PC-3 (cell line): Measurements from ENCODE around the gene YPEL2. TPM values are rescaled to one million over a fixed set of nuclear protein-coding genes. Genes with fewer than 3 reads are reported as not detected.

ENCODE experiments used
- ATAC-seq: fragments of 200-7000 bp; cut with Tn5 transposase; 2 replicates; pipeline ENCODE4 v1.9.1; 2020; ENCODE audit warnings: mild to moderate bottlenecking, moderate library complexity
- BruUV-seq: library from RNA; stranded (reverse); fragments of 400-500 nt; replicated peaks from 2 replicates; lab custom pipeline; 2021; lab: Mats Ljungman, UMichigan
- CTCF ChIA-PET: fragments of 300-600 bp; sonication (Branson Sonifier 250); formaldehyde crosslinking; loops from one replicate; lab custom pipeline; 2022; ENCODE audit warnings: antibody characterized with exemption; lab: Charles Lee
- POLR2A ChIA-PET: fragments of 300-600 bp; sonication (Branson Sonifier 250); formaldehyde crosslinking; loops from one replicate; lab custom pipeline; 2022; ENCODE audit warnings: antibody characterized with exemption; ENCODE audit not compliant: unreplicated experiment; lab: Charles Lee
- DNase-seq: peaks from one replicate; pipeline ENCODE4 v3.0.0-alpha.2; 2015
- H2AFZ ChIP-seq: fragments of 300-600 bp; sonication (generic); 2 replicates; pipeline ENCODE4 v1.6.0; 2016; ENCODE audit warnings: antibody characterized with exemption, low read length
- H3F3A ChIP-seq: fragments of 300-600 bp; sonication (generic); one replicate; pipeline ENCODE4 v1.6.0; 2017; ENCODE audit warnings: antibody characterized with exemption, low read length, control low read depth, mild to moderate bottlenecking; ENCODE audit not compliant: unreplicated experiment
- H3K27ac ChIP-seq: fragments of 300-600 bp; sonication (generic); 2 replicates; pipeline ENCODE4 v1.5.1; 2016; ENCODE audit warnings: mild to moderate bottlenecking, low read length
- H3K27me3 ChIP-seq: fragments of 300-600 bp; sonication (generic); 2 replicates; pipeline ENCODE4 v1.6.1; 2016; ENCODE audit warnings: low read length, mixed read lengths
- H3K36me3 ChIP-seq: fragments of 300-600 bp; sonication (generic); 2 replicates; pipeline ENCODE4 v1.6.1; 2016; ENCODE audit warnings: low read depth, mixed run types, low read length, mixed read lengths
- H3K4me1 ChIP-seq: fragments of 300-600 bp; sonication (generic); 2 replicates; pipeline ENCODE4 v1.5.1; 2016; ENCODE audit warnings: low read length; ENCODE audit not compliant: insufficient read depth
- H3K4me2 ChIP-seq: fragments of 300-600 bp; sonication (generic); 2 replicates; pipeline ENCODE4 v1.6.0; 2016; ENCODE audit warnings: low read length
- H3K4me3 ChIP-seq: fragments of 300-600 bp; sonication (generic); 2 replicates; pipeline ENCODE4 v1.5.1; 2016; ENCODE audit warnings: mild to moderate bottlenecking, low read length, mixed read lengths
- H3K79me2 ChIP-seq: fragments of 300-600 bp; sonication (generic); 2 replicates; pipeline ENCODE4 v1.6.1; 2017; ENCODE audit warnings: low read length, mixed read lengths
- H3K9ac ChIP-seq: fragments of 300-600 bp; sonication (generic); 2 replicates; pipeline ENCODE4 v1.6.0; 2016; ENCODE audit warnings: mild to moderate bottlenecking, low read length
- H3K9me2 ChIP-seq: fragments of 300-600 bp; sonication (generic); replicated peaks from 2 replicates; pipeline ENCODE4 v1.6.1; 2016; ENCODE audit warnings: mixed run types, low read length, mixed read lengths
- H3K9me3 ChIP-seq: fragments of 300-600 bp; sonication (generic); 2 replicates; pipeline ENCODE4 v1.6.1; 2016; ENCODE audit warnings: low read length, mixed read lengths
- H4K20me1 ChIP-seq: fragments of 300-600 bp; sonication (generic); 2 replicates; pipeline ENCODE4 v1.6.1; 2016; ENCODE audit warnings: low read length, mixed read lengths
- EZH2 ChIP-seq: fragments of 300-600 bp; sonication (generic); IDR thresholded peaks from one replicate; pipeline ENCODE4 v1.6.1; 2017; ENCODE audit warnings: antibody characterized with exemption, mild to moderate bottlenecking, low read length; ENCODE audit not compliant: unreplicated experiment
- EZH2phosphoT487 ChIP-seq: fragments of 300-600 bp; sonication (generic); IDR thresholded peaks from 2 replicates; pipeline ENCODE4 v1.6.1; 2018; ENCODE audit warnings: mild to moderate bottlenecking, antibody characterized with exemption, low read length, borderline replicate concordance
- intact Hi-C: fragments of 100-400 bp; cut with micrococcal nuclease; formaldehyde crosslinking; loops from 2 replicates; pipeline ENCODE4 v1.9.0; 2023
- total RNA-seq: library from RNA; depleted of rRNA; stranded (reverse); fragments of >200 nt; gene quantifications from 2 replicates; pipeline ENCODE4 v1.2.3, GENCODE V29; 2014
- TF ChIP-seq, protein P1 (sequence below): fragments of 300-600 bp; sonication (generic); conservative IDR thresholded peaks from 2 replicates; pipeline ENCODE4 v1.5.1; 2017; ENCODE audit warnings: antibody characterized with exemption, low read depth, mild to moderate bottlenecking, low read length

Gene YPEL2
- total RNA-seq, 1 experiment from 2014 or later = 0.47 TPM

- no TSS peak for BruUV-seq
- no peaks in the 10 kb centered on the region for H4K20me1 ChIP-seq
- TF ChIP-seq EZH2phosphoT487 = no peak
- TF ChIP-seq EZH2 = no peak
- TF ChIP-seq, protein P1, sequence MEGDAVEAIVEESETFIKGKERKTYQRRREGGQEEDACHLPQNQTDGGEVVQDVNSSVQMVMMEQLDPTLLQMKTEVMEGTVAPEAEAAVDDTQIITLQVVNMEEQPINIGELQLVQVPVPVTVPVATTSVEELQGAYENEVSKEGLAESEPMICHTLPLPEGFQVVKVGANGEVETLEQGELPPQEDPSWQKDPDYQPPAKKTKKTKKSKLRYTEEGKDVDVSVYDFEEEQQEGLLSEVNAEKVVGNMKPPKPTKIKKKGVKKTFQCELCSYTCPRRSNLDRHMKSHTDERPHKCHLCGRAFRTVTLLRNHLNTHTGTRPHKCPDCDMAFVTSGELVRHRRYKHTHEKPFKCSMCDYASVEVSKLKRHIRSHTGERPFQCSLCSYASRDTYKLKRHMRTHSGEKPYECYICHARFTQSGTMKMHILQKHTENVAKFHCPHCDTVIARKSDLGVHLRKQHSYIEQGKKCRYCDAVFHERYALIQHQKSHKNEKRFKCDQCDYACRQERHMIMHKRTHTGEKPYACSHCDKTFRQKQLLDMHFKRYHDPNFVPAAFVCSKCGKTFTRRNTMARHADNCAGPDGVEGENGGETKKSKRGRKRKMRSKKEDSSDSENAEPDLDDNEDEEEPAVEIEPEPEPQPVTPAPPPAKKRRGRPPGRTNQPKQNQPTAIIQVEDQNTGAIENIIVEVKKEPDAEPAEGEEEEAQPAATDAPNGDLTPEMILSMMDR = no peak
- no peaks in the 10 kb centered on the region for H3F3A ChIP-seq
- ATAC-seq (no peak), DNase-seq (no peak)
- no peak overlapping the region for H3K27ac ChIP-seq
- H3K9me2 ChIP-seq = no peaks in the 10 kb centered on the region
- ChIA-PET CTCF (no interaction called here), POLR2A (no interaction called here)
- H3K36me3 ChIP-seq = no peaks in the 10 kb centered on the region
- no peaks in the 10 kb centered on the region for H3K79me2 ChIP-seq
- H2AFZ ChIP-seq = no peak overlapping the region
- H3K4me1 ChIP-seq = peaks cover 28% of the 10 kb centered on the region
- no peak overlapping the region for H3K4me2 ChIP-seq
- H3K9ac ChIP-seq = no peak overlapping the region
- intact Hi-C loops = no loop called here
- no peaks in the 10 kb centered on the region for H3K9me3 ChIP-seq
- no peak overlapping the region for H3K4me3 ChIP-seq
- no peaks in the 10 kb centered on the region for H3K27me3 ChIP-seq
These were observed 40.8 kb downstream of the YPEL2 start for GRCh38 chr17:59372138-59372751.

- CTCF ChIA-PET = no interaction called here
- H3K79me2 ChIP-seq = no peaks in the 10 kb centered on the region
- H3K36me3 ChIP-seq = no peaks in the 10 kb centered on the region
- no peak overlapping the region for H2AFZ ChIP-seq
- H3K27me3 ChIP-seq = no peaks in the 10 kb centered on the region
- TF ChIP-seq EZH2 (no peak), EZH2phosphoT487 (no peak)
- TF ChIP-seq, protein P1 = no peak
- peaks cover 10% of the 10 kb centered on the region for H3K4me1 ChIP-seq
- H4K20me1 ChIP-seq = no peaks in the 10 kb centered on the region
- ATAC-seq = no peak
- no TSS peak for BruUV-seq
- H3K4me3 ChIP-seq = no peak overlapping the region
- POLR2A ChIA-PET = no interaction called here
- H3K4me2 ChIP-seq = no peak overlapping the region
- no peak overlapping the region for H3K27ac ChIP-seq
- no peaks in the 10 kb centered on the region for H3K9me2 ChIP-seq
- no peaks in the 10 kb centered on the region for H3K9me3 ChIP-seq
- H3F3A ChIP-seq = no peaks in the 10 kb centered on the region
- intact Hi-C loops = no loop called here
- no peak for DNase-seq
- no peak overlapping the region for H3K9ac ChIP-seq
These were observed 42.5 kb downstream of the YPEL2 start for GRCh38 chr17:59373882-59374495.

- intact Hi-C loops = no loop called here
- TF ChIP-seq, protein P1 = no peak
- TF ChIP-seq EZH2phosphoT487 = no peak
- TF ChIP-seq EZH2 = no peak
- H4K20me1 ChIP-seq = no peaks in the 10 kb centered on the region
- no peak overlapping the region for H3K4me3 ChIP-seq
- H3K27me3 ChIP-seq = no peaks in the 10 kb centered on the region
- H2AFZ ChIP-seq = no peak overlapping the region
- no peak overlapping the region for H3K27ac ChIP-seq
- DNase-seq (no peak), ATAC-seq (no peak)
- H3K79me2 ChIP-seq = no peaks in the 10 kb centered on the region
- H3K9me2 ChIP-seq = no peaks in the 10 kb centered on the region
- H3F3A ChIP-seq = no peaks in the 10 kb centered on the region
- POLR2A ChIA-PET = no interaction called here
- H3K4me2 ChIP-seq = no peak overlapping the region
- H3K9ac ChIP-seq = no peak overlapping the region
- no peaks in the 10 kb centered on the region for H3K9me3 ChIP-seq
- BruUV-seq = no TSS peak
- CTCF ChIA-PET = no interaction called here
- no peaks in the 10 kb centered on the region for H3K36me3 ChIP-seq
- peaks cover 9% of the 10 kb centered on the region; the same call in 1 of the 2 replicates for H3K4me1 ChIP-seq
These were observed 43.2 kb downstream of the YPEL2 start for GRCh38 chr17:59374612-59375011.
